Measurements from ENCODE around the gene RARA.

RARA gene

DNA sequence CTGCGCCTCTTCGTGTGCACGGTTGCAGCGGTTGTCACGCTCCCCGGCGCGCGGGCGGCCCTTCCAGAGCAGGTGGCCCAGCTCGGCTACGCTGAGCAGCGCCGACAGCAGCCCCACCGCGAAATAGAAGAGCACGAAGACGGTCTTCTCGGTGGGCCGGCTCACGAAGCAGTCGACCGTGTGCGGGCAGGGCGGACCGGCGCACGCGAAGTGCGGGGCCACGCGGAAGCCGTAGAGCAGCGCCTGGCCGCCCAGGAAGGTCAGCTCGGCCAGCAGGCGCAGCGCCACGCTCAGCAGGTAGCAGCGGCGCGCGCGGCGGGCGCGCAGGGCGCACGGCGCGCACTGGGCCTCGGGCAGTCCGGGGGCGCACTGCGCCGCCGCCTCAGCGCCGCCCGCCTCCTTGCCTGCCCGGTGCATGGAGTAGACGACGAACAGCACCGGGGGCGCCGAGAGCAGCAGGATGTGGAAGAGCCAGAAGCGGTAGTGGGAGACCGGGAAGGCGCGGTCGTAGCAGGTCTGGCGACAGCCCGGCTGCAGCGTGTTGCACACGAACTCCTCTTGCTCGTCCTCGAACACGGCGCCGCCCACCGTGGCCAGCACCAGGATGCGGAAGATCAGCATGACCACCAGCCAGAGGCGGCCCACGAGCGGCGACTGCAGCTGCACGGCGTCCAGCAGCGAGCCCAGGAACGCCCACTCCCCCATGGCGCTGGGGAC lies 54.3 kb downstream of the RARA start:
- no peaks in the 10 kb centered on the region for H3K27me3 ChIP-seq (ENCODE audit: control insufficient read depth in 1 of 2, insufficient read depth in 1 of 2, low read length in 2 of 2)
- no peak overlapping the region for H3K27ac ChIP-seq (ENCODE audit: low read length, poor library complexity, severe bottlenecking)
- peak overlapping the region; percentile 76 for H2AFZ ChIP-seq (ENCODE audit: low read depth, low read length)
- H4K8ac ChIP-seq (ENCODE audit: low read length), result peak overlapping the region; percentile 86
- peak overlapping the region; percentile 95 for H3K4me2 ChIP-seq (ENCODE audit: low read length, poor library complexity, severe bottlenecking)
- H3K4me1 ChIP-seq (ENCODE audit: control insufficient read depth, insufficient read depth, low read depth, low read length), result peaks cover 27% of the 10 kb centered on the region
- H2BK5ac ChIP-seq (ENCODE audit: low read depth, low read length, poor library complexity, severe bottlenecking), result no peak overlapping the region
- H3K4ac ChIP-seq (ENCODE audit: low read depth in 1 of 2, low read length in 2 of 2), result peak overlapping the region; percentile 35 to 66
- peak overlapping the region in 1 of 2 experiments; percentile 62 for H3K23ac ChIP-seq (ENCODE audit: low read length in 2 of 2)
- no peak overlapping the region for H2BK15ac ChIP-seq (ENCODE audit: low read depth, poor library complexity, severe bottlenecking)
- peak overlapping the region in 1 of 2 experiments; percentile 72 for H3K14ac ChIP-seq (ENCODE audit: low read length in 2 of 2)
- under 1% methylated on average over 88 of the region's 91 CpGs for WGBS
- peak; percentile 52 for DNase-seq
- H3K36me3 ChIP-seq (ENCODE audit: control insufficient read depth in 1 of 2, insufficient read depth in 2 of 2, low read depth in 1 of 2, low read length in 2 of 2), result peaks cover 0 to 4% of the 10 kb centered on the region in 2 experiments
- no peak overlapping the region for H2AK5ac ChIP-seq (ENCODE audit: low read length, severe bottlenecking)
- H2BK120ac ChIP-seq (ENCODE audit: low read depth, low read length), result peak overlapping the region; percentile 13
- no peaks in the 10 kb centered on the region for H3K9me3 ChIP-seq (ENCODE audit: control insufficient read depth, low read length)
- H3K4me3 ChIP-seq (ENCODE audit: insufficient read depth in 1 of 2, low read depth in 1 of 2, low read length in 2 of 2), result peak overlapping the region; percentile 73 to 80
- H3K79me1 ChIP-seq (replicated peaks; ENCODE audit: low read length, poor library complexity, severe bottlenecking), result peaks cover 5% of the 10 kb centered on the region
- H3K18ac ChIP-seq (ENCODE audit: low read depth in 1 of 2, low read length in 2 of 2), result peak overlapping the region; percentile 69 to 75
- peak overlapping the region; percentile 62 for H3K9ac ChIP-seq (ENCODE audit: low read length)
- H4K91ac ChIP-seq (ENCODE audit: low read length), result peak overlapping the region; percentile 85
- H2BK12ac ChIP-seq (ENCODE audit: low read length in 2 of 2), result peak overlapping the region in 1 of 2 experiments; percentile 26

DNA sequence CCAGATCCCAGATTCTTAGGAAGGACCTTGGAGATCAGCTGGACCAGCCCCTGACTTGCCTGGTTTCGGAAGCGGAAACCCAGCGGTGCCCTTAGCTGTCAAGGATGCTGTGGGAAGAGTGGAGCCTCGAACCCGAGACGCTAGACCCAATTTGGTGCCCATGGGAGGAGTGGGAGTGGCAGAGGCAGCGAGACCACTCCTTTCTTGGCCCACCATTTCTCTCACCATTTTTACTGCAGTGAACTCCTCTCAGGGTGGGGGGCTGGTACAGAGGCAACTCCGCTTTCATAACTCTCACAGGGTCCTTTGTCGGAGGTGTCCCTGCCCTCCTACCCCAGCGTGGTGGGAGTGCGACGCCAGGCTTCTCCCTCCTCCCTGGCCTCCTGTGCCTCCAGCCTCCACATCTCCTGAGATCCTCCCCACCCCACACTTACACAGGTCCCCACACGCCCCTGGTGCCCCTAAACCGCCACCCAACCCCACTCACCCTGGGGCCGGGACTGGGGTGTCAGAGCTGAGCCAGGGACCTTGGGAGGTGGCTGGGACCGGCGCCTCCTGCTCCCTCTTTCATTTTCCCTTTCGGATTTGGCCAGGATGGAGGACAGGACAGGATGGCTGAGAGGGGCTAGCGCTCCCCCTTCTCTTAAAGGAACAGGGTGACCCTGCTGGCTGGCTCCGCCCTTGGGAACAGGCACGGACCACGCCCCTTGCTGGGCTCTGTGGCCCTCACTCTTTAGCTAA lies 55.3 kb downstream of the RARA start, which contains the start of gene GJD3:
TSS of gene GJD3 (minus strand) at position 617 of the 741 bp plus-strand sequence. CDS start 922 bp downstream, outside the sequence.
- peaks cover 0 to 4% of the 10 kb centered on the region in 2 experiments for H3K36me3 ChIP-seq (ENCODE audit: control insufficient read depth in 1 of 2, insufficient read depth in 2 of 2, low read depth in 1 of 2, low read length in 2 of 2)
- H2BK120ac ChIP-seq (ENCODE audit: low read depth, low read length), result no peak within 1 kb of the TSS
- H3K4me2 ChIP-seq (ENCODE audit: low read length, poor library complexity, severe bottlenecking), result peak within 1 kb of the TSS; percentile 95
- H3K27me3 ChIP-seq (ENCODE audit: control insufficient read depth in 1 of 2, insufficient read depth in 1 of 2, low read length in 2 of 2), result no peaks in the 10 kb centered on the region
- peaks cover 27% of the 10 kb centered on the region for H3K4me1 ChIP-seq (ENCODE audit: control insufficient read depth, insufficient read depth, low read depth, low read length)
- H2BK15ac ChIP-seq (ENCODE audit: low read depth, poor library complexity, severe bottlenecking), result peak within 1 kb of the TSS; percentile 37
- no peak within 1 kb of the TSS for H3K23ac ChIP-seq (ENCODE audit: low read length in 2 of 2)
- no peak within 1 kb of the TSS for H3K27ac ChIP-seq (ENCODE audit: low read length, poor library complexity, severe bottlenecking)
- no peak within 1 kb of the TSS for H4K91ac ChIP-seq (ENCODE audit: low read length)
- WGBS, result 47% methylated on average over 19 of the region's 22 CpGs
- H4K8ac ChIP-seq (ENCODE audit: low read length), result peak within 1 kb of the TSS; percentile 51
- H3K9ac ChIP-seq (ENCODE audit: low read length), result peak within 1 kb of the TSS; percentile 62
- H2BK5ac ChIP-seq (ENCODE audit: low read depth, low read length, poor library complexity, severe bottlenecking), result no peak within 1 kb of the TSS
- no peak within 1 kb of the TSS for H3K4ac ChIP-seq (ENCODE audit: low read depth in 1 of 2, low read length in 2 of 2)
- peaks cover 5% of the 10 kb centered on the region for H3K79me1 ChIP-seq (replicated peaks; ENCODE audit: low read length, poor library complexity, severe bottlenecking)
- DNase-seq, result no peak
- peak within 1 kb of the TSS in 1 of 2 experiments; percentile 23 for H3K14ac ChIP-seq (ENCODE audit: low read length in 2 of 2)
- peak within 1 kb of the TSS in 1 of 2 experiments; percentile 28 for H3K18ac ChIP-seq (ENCODE audit: low read depth in 1 of 2, low read length in 2 of 2)
- no peaks in the 10 kb centered on the region for H3K9me3 ChIP-seq (ENCODE audit: control insufficient read depth, low read length)
- H2BK12ac ChIP-seq (ENCODE audit: low read length in 2 of 2), result no peak within 1 kb of the TSS
- H2AFZ ChIP-seq (ENCODE audit: low read depth, low read length), result no peak within 1 kb of the TSS
- peak within 1 kb of the TSS; percentile 73 to 80 for H3K4me3 ChIP-seq (ENCODE audit: insufficient read depth in 1 of 2, low read depth in 1 of 2, low read length in 2 of 2)
- H2AK5ac ChIP-seq (ENCODE audit: low read length, severe bottlenecking), result no peak within 1 kb of the TSS

DNA sequence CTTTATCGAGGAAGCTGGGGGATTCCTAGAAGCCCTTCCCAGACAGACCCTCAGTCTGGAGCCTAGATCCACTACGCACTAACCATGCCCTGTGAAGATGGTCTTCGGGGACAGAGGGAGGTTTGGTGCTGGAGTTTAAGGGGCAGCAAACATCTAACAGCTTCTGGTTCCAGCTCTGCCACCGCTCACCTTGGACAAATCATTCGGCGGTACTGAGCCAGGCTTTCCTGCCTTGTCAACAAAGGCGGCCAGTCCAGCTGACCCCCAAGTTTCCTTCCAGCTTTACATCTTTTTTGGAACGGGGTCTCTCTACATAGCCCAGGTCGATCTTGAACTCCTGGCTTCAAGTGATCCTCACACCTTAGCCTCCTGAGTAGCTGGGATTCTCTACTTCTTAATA lies 55.9 kb downstream of the RARA start:
- DNase-seq, result no peak
- H2AFZ ChIP-seq (ENCODE audit: low read depth, low read length), result no peak overlapping the region

More for the DNA sequence above, 55.9 kb downstream of the RARA start:
- Histone ChIP-seq H2BK12ac (ENCODE audit: low read length in 2 of 2) (no peak overlapping the region), H3K27ac (ENCODE audit: low read length, poor library complexity, severe bottlenecking) (no peak overlapping the region), H3K9me3 (ENCODE audit: control insufficient read depth, low read length) (no peaks in the 10 kb centered on the region), H3K4me2 (ENCODE audit: low read length, poor library complexity, severe bottlenecking) (no peak overlapping the region), H2BK15ac (ENCODE audit: low read depth, poor library complexity, severe bottlenecking) (no peak overlapping the region), H3K9ac (ENCODE audit: low read length) (peak overlapping the region; percentile 62), H4K8ac (ENCODE audit: low read length) (no peak overlapping the region), H3K23ac (ENCODE audit: low read length in 2 of 2) (no peak overlapping the region), H3K79me1 (replicated peaks; ENCODE audit: low read length, poor library complexity, severe bottlenecking) (peaks cover 5% of the 10 kb centered on the region), H3K18ac (ENCODE audit: low read depth in 1 of 2, low read length in 2 of 2) (no peak overlapping the region), H2BK120ac (ENCODE audit: low read depth, low read length) (no peak overlapping the region), H3K4ac (ENCODE audit: low read depth in 1 of 2, low read length in 2 of 2) (no peak overlapping the region), H4K91ac (ENCODE audit: low read length) (no peak overlapping the region), H2AK5ac (ENCODE audit: low read length, severe bottlenecking) (no peak overlapping the region), H3K4me1 (ENCODE audit: control insufficient read depth, insufficient read depth, low read depth, low read length) (peaks cover 27% of the 10 kb centered on the region), H2BK5ac (ENCODE audit: low read depth, low read length, poor library complexity, severe bottlenecking) (no peak overlapping the region), H3K27me3 (ENCODE audit: control insufficient read depth in 1 of 2, insufficient read depth in 1 of 2, low read length in 2 of 2) (no peaks in the 10 kb centered on the region), H3K36me3 (ENCODE audit: control insufficient read depth in 1 of 2, insufficient read depth in 2 of 2, low read depth in 1 of 2, low read length in 2 of 2) (peaks cover 0 to 4% of the 10 kb centered on the region in 2 experiments), H3K4me3 (ENCODE audit: insufficient read depth in 1 of 2, low read depth in 1 of 2, low read length in 2 of 2) (peak overlapping the region in 1 of 2 experiments; percentile 80), H3K14ac (ENCODE audit: low read length in 2 of 2) (no peak overlapping the region)
- 93% methylated on average over 8 of the region's 9 CpGs for WGBS
